ENCODE data around the gene METTL15. TPM values are rescaled to one million over a fixed set of nuclear protein-coding genes. Genes with fewer than 3 reads are reported as not detected.
"Not testable (repeated sequence)": the region's sequence is repeated elsewhere in the genome, so short reads cannot be mapped to it uniquely, and the experiment has no call there.

METTL15 gene
- total and polyA plus RNA-seq, 2 experiments from 2014 or later, result 9.0 to 19.8 TPM

- TF ChIP-seq ZNF462 (CRISPR knock-in tag; IDR thresholded peaks at IDR 0.05) (no peak), ETS1 (IDR thresholded peaks at IDR 0.05) (no peak), ZNF331 (CRISPR knock-in tag; IDR thresholded peaks at IDR 0.05; ENCODE audit: low read depth) (no peak)
Measured at GRCh38 chr11:28100665-28101064, 7.5 kb upstream of the METTL15 start (continued).

- H3K36me3 Mint-ChIP-seq (ENCODE audit: low read depth); H4K20me1 ChIP-seq (replicated peaks; ENCODE audit: insufficient read depth): not testable (repeated sequence)
Measured at GRCh38 chr11:28102300-28102699, 5.9 kb upstream of the METTL15 start.

More at GRCh38 chr11:28102300-28102699, 5.9 kb upstream of the METTL15 start:
- not testable (repeated sequence) for H3K4me1 Mint-ChIP-seq; H3K4me3 Mint-ChIP-seq; H2AFZ ChIP-seq; H3K4me1 ChIP-seq (ENCODE audit: insufficient read depth); H3K27ac ChIP-seq (ENCODE audit: low read depth); ATAC-seq; H3K9me3 Mint-ChIP-seq; H3K9me2 ChIP-seq (ENCODE audit: insufficient read depth); H3K4me3 ChIP-seq; H3K27me3 ChIP-seq (ENCODE audit: insufficient read depth); H3F3A ChIP-seq (replicated peaks; ENCODE audit: low read depth); H3K27me3 Mint-ChIP-seq (ENCODE audit: insufficient read depth, low read depth, poor library complexity); H3K4me2 ChIP-seq; DNase-seq (ENCODE audit: low spot score); H3K36me3 ChIP-seq (ENCODE audit: insufficient read depth)
- H3K27ac Mint-ChIP-seq, result peak overlapping the region; percentile 41; the same call in 1 of the 2 replicates
- H3K79me2 ChIP-seq (replicated peaks; ENCODE audit: insufficient read depth), result peaks cover 97% of the 10 kb centered on the region

Measured in GM23338 (cell line).